ENCODE measurements around the gene DNAH10.

Gene DNAH10

GRCh38 chr12:123924539-123924938 lies 162.4 kb downstream of the DNAH10 start (continued):
- no peak for TF ChIP-seq PATZ1 (CRISPR knock-in tag; IDR thresholded peaks at IDR 0.05; ENCODE audit: borderline replicate concordance)
- no peak for TF ChIP-seq BACH2 (CRISPR knock-in tag; IDR thresholded peaks at IDR 0.05; ENCODE audit: borderline replicate concordance)
- TF ChIP-seq CSDC2 (CRISPR knock-in tag; IDR thresholded peaks at IDR 0.05) = no peak
- no peak for TF ChIP-seq ARNTL (CRISPR knock-in tag; IDR thresholded peaks at IDR 0.05; ENCODE audit: borderline replicate concordance, low read depth)

DNA sequence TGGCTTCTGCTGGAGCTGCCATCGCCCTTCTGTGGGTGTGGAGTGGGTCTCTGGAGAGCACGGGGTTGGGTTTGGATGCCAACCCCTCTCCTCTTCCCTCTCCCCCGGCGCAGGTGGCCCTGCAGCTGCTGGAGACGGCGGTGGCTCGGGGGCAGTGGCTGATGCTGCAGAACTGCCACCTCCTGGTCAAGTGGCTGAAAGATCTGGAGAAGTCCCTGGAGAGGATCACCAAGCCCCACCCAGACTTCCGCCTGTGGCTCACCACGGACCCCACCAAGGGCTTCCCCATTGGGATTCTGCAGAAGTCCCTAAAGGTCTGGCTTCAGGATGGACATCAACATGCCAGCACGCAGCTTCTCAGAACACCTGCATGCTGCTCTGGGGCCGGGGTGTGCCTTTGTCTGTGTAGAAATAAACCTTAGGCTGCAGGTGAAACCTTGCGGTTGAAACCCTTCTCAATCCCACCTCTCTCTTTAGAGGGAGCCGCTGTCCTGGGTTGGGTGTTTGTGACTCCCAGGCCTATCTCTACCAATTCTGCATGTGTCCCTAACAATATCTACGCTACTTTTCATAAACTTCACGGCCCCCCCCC lies 166.3 kb downstream of the DNAH10 start:
- TF ChIP-seq PPARA (CRISPR knock-in tag; IDR thresholded peaks at IDR 0.05; ENCODE audit: borderline replicate concordance) (no peak), ISL1 (CRISPR knock-in tag; IDR thresholded peaks at IDR 0.05) (no peak), ZC3H10 (CRISPR knock-in tag; IDR thresholded peaks at IDR 0.05) (no peak), SNAI2 (CRISPR knock-in tag; IDR thresholded peaks at IDR 0.05) (no peak), ZNF8 (CRISPR knock-in tag; IDR thresholded peaks at IDR 0.05) (no peak), CSDC2 (CRISPR knock-in tag; IDR thresholded peaks at IDR 0.05) (no peak), ARNTL (CRISPR knock-in tag; IDR thresholded peaks at IDR 0.05; ENCODE audit: borderline replicate concordance, low read depth) (no peak), OSR1 (CRISPR knock-in tag; IDR thresholded peaks at IDR 0.05) (no peak), ESRRG (CRISPR knock-in tag; IDR thresholded peaks at IDR 0.05) (no peak), RARB (CRISPR knock-in tag; IDR thresholded peaks at IDR 0.05) (no peak)
- TF ChIP-seq, protein P1, sequence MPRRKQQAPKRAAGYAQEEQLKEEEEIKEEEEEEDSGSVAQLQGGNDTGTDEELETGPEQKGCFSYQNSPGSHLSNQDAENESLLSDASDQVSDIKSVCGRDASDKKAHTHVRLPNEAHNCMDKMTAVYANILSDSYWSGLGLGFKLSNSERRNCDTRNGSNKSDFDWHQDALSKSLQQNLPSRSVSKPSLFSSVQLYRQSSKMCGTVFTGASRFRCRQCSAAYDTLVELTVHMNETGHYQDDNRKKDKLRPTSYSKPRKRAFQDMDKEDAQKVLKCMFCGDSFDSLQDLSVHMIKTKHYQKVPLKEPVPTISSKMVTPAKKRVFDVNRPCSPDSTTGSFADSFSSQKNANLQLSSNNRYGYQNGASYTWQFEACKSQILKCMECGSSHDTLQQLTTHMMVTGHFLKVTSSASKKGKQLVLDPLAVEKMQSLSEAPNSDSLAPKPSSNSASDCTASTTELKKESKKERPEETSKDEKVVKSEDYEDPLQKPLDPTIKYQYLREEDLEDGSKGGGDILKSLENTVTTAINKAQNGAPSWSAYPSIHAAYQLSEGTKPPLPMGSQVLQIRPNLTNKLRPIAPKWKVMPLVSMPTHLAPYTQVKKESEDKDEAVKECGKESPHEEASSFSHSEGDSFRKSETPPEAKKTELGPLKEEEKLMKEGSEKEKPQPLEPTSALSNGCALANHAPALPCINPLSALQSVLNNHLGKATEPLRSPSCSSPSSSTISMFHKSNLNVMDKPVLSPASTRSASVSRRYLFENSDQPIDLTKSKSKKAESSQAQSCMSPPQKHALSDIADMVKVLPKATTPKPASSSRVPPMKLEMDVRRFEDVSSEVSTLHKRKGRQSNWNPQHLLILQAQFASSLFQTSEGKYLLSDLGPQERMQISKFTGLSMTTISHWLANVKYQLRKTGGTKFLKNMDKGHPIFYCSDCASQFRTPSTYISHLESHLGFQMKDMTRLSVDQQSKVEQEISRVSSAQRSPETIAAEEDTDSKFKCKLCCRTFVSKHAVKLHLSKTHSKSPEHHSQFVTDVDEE (CRISPR knock-in tag; IDR thresholded peaks at IDR 0.05) = no peak
- ATAC-seq = no peak

- no peak for TF ChIP-seq ISL1 (CRISPR knock-in tag; IDR thresholded peaks at IDR 0.05)
- no peak for TF ChIP-seq GLIS3 (CRISPR knock-in tag; IDR thresholded peaks at IDR 0.05)
- no peak for TF ChIP-seq ZNF70 (CRISPR knock-in tag; IDR thresholded peaks at IDR 0.05)
- no peak for TF ChIP-seq ARNTL (CRISPR knock-in tag; IDR thresholded peaks at IDR 0.05; ENCODE audit: borderline replicate concordance, low read depth)
- no peak for TF ChIP-seq CSRNP3 (CRISPR knock-in tag; IDR thresholded peaks at IDR 0.05)
- no peak for ATAC-seq
Measured at GRCh38 chr12:123928897-123929296, 166.8 kb downstream of the DNAH10 start.

DNA sequence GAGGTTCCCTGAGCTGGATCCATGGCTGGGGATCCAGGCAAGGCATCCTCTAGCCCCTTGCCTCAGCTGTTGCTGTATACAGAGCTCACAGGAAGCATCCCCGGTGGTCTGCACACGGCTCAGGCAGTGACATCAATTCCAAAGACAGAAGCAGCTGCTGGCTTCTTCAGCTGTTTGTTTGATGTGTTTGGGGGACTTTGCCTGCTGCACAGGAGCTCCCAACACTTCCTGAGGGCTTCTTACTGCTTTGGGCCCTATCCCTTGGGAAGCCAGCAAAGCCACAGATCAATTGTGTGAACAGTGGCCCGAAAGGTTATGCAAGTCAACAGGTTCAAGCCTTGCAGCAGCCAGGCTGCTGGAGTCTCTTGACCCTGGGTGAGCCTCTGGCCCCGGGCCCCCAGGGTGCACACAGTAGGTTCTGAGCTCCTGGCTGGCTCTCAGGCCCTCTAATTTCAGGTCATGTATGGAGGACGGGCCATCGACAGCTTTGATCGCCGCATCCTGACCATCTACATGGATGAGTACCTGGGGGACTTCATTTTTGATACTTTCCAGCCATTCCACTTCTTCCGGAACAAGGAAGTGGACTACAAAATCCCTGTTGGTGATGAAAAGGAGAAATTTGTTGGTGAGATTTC lies 168.0 kb downstream of the DNAH10 start:
- ATAC-seq = no peak
- TF ChIP-seq, protein P2, sequence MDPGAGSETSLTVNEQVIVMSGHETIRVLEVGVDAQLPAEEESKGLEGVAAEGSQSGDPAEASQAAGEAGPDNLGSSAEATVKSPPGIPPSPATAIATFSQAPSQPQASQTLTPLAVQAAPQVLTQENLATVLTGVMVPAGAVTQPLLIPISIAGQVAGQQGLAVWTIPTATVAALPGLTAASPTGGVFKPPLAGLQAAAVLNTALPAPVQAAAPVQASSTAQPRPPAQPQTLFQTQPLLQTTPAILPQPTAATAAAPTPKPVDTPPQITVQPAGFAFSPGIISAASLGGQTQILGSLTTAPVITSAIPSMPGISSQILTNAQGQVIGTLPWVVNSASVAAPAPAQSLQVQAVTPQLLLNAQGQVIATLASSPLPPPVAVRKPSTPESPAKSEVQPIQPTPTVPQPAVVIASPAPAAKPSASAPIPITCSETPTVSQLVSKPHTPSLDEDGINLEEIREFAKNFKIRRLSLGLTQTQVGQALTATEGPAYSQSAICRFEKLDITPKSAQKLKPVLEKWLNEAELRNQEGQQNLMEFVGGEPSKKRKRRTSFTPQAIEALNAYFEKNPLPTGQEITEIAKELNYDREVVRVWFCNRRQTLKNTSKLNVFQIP (CRISPR knock-in tag; IDR thresholded peaks at IDR 0.05; ENCODE audit: borderline replicate concordance, low read depth) = no peak
- no peak for TF ChIP-seq PPARA (CRISPR knock-in tag; IDR thresholded peaks at IDR 0.05; ENCODE audit: borderline replicate concordance)
- no peak for TF ChIP-seq ISL1 (CRISPR knock-in tag; IDR thresholded peaks at IDR 0.05)
- no peak for TF ChIP-seq ZFP30 (CRISPR knock-in tag; IDR thresholded peaks at IDR 0.05)
- TF ChIP-seq TCF4 (CRISPR knock-in tag; IDR thresholded peaks at IDR 0.05; ENCODE audit: borderline replicate concordance) = no peak
- TF ChIP-seq BACH2 (CRISPR knock-in tag; IDR thresholded peaks at IDR 0.05; ENCODE audit: borderline replicate concordance) = no peak
- TF ChIP-seq, protein P3, sequence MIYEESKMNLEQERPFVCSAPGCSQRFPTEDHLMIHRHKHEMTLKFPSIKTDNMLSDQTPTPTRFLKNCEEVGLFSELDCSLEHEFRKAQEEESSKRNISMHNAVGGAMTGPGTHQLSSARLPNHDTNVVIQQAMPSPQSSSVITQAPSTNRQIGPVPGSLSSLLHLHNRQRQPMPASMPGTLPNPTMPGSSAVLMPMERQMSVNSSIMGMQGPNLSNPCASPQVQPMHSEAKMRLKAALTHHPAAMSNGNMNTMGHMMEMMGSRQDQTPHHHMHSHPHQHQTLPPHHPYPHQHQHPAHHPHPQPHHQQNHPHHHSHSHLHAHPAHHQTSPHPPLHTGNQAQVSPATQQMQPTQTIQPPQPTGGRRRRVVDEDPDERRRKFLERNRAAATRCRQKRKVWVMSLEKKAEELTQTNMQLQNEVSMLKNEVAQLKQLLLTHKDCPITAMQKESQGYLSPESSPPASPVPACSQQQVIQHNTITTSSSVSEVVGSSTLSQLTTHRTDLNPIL (CRISPR knock-in tag; IDR thresholded peaks at IDR 0.05; ENCODE audit: low read depth) = no peak
- TF ChIP-seq PATZ1 (CRISPR knock-in tag; IDR thresholded peaks at IDR 0.05; ENCODE audit: borderline replicate concordance) = no peak
- no peak for TF ChIP-seq CSRNP3 (CRISPR knock-in tag; IDR thresholded peaks at IDR 0.05)
